DMS114 treated with DMSO at 0.1 percent for 48 hours (cell line): Measurements from ENCODE around the gene KCNAB3.

Experiments
- DNase-seq: peaks from one replicate; lab custom pipeline; 2025; ENCODE audit not compliant: unreplicated experiment; lab: John Stamatoyannopoulos, UW

Gene KCNAB3

DNA sequence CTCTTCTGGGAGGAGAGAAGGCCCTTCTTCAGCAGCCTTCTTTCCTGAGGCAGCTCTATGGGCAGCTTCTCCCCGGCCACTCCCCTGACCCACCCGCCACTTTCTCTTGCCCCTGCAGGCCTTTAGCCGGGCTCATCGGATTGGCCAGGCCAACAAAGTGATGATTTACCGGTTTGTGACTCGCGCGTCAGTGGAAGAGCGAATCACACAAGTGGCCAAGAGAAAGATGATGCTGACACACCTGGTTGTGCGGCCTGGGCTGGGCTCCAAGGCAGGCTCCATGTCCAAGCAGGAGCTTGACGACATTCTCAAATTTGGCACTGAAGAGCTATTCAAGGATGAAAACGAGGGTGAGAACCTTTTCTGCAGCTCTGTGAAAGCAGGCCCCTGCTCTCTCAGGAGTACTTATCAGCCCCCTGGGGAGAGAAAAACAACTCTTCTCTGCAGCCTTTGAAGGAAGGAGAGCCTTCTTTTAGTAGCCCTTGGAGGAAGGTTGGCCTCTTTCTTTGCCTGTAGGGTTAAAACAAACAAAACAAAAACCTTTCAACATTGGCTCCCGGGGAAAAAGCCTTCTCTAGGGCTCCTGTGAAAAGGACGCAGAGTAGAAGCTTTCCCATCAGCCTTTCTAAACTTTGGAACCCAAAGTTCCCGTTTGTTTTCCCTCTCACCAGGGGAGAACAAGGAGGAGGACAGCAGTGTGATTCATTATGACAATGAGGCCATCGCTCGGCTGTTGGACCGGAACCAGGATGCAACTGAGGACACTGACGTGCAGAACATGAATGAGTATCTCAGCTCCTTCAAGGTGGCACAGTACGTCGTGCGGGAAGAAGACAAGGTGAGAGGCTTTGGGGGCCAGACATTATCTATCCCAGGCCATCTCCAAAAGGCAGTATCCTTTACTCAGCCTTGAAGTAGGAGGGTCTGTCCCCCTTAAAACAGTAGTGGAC lies 26.2 kb downstream of the KCNAB3 start:
- DNase-seq = no peak

GRCh38 chr17:7897773-7898172 lies 31.9 kb downstream of the KCNAB3 start:
- no peak for DNase-seq

GRCh38 chr17:7897090-7897489 lies 32.6 kb downstream of the KCNAB3 start:
- DNase-seq = no peak

DNA sequence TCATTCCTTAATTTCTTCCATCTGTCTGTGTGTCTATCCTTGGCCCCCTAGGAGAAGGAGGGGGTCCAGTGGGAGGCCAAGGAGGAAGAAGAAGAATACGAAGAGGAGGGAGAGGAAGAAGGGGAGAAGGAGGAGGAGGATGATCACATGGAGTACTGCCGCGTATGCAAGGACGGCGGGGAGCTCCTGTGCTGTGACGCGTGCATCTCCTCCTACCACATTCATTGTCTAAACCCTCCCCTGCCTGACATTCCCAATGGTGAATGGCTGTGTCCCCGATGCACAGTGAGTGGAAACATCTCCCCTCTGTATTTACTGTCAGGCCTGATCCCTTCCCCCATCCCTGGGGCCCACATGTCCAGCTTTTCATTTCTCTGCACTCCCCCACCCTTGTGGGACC lies 34.8 kb downstream of the KCNAB3 start:
- DNase-seq = no peak

DNA sequence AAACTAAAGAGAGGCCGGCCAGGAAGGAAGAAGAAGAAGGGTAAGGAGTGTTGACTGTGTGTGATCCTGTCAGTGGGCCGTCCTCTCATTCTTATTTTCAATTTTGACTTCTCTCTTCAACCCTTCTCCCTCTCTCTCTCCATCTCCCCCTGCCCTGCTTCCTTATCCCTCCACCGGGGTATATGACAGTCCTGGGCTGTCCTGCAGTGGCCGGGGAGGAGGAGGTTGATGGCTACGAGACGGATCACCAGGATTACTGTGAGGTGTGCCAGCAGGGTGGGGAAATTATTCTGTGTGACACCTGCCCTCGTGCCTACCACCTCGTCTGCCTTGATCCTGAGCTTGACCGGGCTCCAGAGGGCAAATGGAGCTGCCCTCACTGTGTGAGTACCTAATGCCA lies 35.4 kb downstream of the KCNAB3 start:
- no peak for DNase-seq

- no peak for DNase-seq
Observed at GRCh38 chr17:7893187-7893880, 36.3 kb downstream of the KCNAB3 start.

DNA sequence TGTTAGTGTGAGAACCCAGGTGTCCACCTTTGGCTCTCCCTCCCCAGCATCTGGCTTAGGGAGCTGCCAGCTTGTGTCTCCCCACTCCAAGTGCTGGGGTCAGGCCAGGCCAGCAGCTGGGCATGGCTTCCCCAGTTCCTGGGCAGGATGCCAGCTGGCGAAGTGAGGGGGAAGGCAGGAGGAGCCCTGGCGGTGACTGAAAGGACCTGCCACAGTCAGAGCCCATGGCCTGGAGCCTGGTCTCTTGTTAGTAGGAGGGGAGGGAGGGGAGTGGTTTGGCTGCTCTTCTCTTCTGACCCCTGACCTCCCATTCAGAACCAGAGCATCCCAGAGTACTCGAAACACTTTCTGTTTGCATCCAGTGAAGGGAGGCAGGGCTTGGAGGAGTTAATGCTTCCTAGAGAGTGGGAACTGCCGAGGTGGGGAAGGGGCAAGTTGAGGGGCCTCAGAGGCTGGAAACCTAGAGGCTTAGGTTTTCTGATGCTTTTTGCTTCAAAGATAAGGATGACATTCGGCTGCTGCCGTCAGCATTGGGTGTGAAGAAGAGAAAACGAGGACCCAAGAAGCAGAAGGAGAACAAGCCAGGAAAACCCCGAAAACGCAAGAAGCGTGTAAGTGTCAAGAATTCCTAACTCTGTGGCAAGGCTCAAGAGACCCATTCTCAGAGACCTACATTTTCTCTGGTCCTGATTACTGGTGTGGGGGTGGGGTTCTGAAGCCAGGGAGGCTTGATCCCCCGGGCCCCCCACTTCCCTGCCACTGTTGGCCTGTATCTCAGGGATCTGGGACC lies 40.3 kb downstream of the KCNAB3 start:
- DNase-seq = no peak

GRCh38 chr17:7888184-7888920 lies 41.3 kb downstream of the KCNAB3 start, which contains the start of gene CHD3:
CHD3 (plus strand) TSS chr17:7888789; CDS start chr17:7889001, 212 bp downstream.
- DNase-seq = no peak

DNA sequence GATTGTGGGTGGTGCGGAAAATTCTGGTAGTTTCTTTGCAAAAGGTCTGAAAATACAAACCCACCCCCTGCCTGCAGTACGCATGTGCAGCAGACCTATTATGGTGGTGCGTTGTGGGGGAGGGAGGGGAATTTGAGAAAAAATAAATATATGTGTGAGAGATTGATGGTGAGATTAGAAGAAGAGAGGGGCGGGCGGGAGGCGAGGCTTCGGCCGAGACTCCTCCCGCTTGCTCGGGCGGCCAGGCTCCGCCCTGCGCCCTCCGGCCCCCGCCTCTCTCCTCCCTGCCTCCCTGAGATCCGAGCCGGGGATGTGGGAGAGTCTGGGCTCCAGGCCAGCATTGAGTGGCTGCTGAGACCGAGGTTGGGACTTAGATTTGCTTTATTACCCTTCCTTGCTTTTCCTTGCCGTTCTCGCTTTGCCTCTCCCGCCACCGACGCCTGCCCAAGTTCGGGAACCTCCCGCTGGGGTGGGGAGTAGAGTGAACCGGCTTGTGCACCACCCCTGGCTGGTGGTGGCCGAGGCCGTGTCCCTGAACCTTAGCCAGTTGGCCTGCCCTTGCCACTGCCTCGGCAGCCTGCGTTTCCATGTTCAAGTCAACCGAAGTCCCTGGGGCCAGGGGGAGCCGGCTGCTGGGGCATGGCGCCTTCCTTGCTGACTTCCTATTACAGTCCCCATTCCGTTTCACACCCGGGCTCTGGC lies 42.0 kb downstream of the KCNAB3 start:
- DNase-seq = peak; percentile 91

GRCh38 chr17:7887038-7887481 lies 42.6 kb downstream of the KCNAB3 start:
- peak; percentile 80 for DNase-seq

GRCh38 chr17:7886227-7887037 lies 43.2 kb downstream of the KCNAB3 start:
- no peak for DNase-seq

GRCh38 chr17:7885367-7886226 lies 44.1 kb downstream of the KCNAB3 start:
- DNase-seq = no peak

DNA sequence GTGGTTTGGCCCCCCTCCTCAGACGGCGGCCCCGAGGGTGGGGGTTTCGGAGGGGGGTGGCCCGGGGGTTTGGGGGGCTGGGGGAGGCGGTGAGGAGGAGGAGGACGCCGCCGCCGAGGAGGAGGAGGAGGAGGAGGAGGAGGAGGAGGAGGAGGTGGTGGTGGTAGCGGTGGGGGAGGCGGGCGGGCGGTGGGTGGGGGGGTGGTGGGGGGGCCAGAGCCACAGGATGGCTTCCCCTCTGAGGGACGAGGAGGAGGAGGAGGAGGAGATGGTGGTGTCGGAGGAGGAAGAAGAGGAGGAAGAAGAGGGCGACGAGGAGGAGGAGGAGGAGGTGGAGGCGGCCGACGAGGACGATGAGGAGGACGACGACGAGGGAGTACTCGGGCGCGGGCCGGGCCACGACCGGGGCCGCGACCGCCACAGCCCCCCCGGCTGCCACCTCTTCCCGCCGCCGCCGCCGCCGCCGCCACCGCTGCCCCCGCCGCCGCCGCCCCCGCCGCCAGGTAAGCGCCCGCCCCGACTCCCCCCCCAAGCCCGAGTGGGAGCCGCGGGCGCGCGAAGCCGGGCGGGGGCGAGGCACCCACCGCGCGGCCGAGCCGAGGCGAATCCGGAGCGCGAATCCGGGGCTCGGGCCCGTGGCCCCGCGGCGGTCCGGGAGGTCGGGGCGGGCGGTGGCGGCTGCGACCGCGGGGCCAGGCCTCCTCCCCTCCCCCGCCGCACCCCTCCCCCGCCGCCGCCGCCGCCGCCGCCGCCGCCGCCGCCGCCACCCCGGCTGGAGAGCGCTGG lies 44.9 kb downstream of the KCNAB3 start:
- no peak for DNase-seq

DNA sequence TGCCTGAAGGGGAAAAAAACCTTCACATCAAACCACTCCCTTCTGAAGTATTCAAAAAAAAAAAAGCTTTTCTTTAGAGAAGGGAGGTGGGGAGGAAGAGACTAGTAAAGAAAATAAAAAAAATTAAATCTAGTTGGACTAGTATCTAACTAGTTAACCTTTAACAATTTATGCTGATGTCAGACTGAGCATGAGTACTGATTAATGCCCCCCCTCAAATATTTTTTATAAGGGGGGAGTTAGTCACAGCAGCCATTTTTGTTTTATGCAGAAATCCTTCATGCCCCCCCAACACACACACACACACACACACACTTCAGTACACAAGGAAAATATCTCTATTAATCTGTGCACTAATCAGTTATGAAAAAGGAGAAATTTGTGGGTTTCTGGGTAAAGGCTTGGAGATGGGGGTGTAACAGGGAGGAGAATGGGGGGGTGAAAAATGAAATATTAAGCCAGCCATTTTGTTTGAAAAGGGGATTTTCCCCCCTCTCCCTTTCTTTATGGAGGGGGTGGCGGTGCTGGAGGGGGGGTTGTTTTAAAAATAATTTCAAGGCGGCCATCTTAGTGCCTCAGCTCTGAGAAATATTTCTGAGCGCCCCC lies 45.8 kb downstream of the KCNAB3 start:
- DNase-seq = no peak

DNA sequence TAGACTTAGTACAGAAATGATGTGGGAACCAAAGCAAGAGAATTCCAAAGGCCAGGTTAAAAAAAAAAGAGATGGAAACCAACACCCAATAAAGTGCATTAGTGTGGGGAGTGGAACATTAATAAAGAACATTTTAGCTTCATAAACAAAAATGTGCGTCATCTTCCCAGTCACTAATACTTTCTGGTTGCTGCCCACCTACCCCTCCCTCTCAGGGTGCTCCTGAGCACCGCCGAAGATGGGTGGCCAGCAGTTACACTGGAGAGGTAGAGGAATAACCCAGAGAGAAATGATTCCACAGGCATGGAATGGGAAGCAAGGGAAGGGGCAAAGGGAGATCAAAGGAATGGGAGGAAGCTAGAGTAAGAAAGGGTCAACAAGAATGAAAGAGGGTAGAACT lies 47.0 kb downstream of the KCNAB3 start:
- DNase-seq = no peak

DNA sequence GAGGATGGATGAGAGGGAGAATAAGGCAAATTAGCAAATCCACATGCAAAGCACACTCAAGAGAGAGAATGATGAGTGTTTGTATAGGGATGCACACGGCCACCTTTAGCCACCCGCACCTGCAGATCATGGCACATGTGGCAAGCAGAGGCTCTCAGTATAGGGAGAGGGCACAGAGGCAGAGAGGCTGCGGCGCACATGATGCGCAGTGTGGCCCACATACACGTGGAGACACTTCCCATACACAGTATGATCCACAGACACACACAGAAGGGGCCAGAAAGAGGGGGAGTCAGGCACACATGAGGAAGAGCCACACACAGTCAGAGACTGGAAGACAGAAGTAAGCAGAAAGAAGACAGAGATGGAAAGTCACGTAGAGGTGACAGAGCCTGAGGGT lies 47.6 kb downstream of the KCNAB3 start:
- no peak for DNase-seq
